Measurements from ENCODE around the gene MRPL1.
"Not testable (repeated sequence)": the region's sequence is repeated elsewhere in the genome, so short reads cannot be mapped to it uniquely, and the experiment has no call there.

MRPL1 gene

DNA sequence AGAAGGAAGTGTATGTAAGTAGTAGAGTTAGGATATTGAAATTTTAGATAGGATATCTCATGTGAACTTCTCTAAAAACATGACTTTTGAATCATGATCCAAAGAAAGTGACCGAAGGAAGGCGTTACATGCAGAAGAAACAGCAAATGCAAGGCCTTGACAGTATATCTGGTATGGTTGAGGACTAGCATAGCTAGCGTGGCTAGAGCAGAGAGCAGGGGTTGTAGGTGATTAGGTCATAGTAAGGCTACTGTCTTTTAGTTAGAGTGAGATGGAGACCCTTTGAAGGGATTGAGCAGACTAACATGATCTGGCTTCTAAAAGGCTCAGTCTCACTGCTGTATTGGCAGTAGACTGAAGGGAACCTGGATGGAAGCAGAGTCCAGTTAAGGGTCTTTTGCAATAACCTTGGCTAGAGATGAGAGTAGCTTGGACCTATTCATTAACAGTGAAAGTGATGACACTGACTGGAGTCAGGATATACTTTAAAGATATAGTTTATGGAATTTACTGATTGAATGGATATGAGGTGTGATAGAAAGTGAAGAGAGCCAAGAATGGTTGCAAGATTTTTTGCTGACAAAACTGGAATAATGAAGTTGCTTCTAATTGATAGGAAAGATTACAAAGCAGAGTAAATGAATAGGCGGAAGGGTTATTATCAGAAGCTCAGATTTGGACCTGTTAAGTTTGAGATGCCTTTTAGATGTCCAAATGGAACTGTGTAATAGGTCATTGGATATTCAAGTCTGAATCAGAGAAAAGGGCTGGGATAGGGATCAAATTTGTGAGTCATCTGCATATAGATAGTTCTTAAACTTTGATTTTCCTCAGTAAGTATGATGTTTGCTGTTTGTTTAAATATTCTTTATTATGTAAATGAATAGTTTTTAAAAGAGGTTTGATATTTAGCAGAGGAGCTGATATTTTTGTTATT lies 59.8 kb downstream of the MRPL1 start:
- H3K4me3 ChIP-seq (ENCODE audit: control insufficient read depth, low read depth, low read length), result no peak overlapping the region
- TF ChIP-seq, protein P1, sequence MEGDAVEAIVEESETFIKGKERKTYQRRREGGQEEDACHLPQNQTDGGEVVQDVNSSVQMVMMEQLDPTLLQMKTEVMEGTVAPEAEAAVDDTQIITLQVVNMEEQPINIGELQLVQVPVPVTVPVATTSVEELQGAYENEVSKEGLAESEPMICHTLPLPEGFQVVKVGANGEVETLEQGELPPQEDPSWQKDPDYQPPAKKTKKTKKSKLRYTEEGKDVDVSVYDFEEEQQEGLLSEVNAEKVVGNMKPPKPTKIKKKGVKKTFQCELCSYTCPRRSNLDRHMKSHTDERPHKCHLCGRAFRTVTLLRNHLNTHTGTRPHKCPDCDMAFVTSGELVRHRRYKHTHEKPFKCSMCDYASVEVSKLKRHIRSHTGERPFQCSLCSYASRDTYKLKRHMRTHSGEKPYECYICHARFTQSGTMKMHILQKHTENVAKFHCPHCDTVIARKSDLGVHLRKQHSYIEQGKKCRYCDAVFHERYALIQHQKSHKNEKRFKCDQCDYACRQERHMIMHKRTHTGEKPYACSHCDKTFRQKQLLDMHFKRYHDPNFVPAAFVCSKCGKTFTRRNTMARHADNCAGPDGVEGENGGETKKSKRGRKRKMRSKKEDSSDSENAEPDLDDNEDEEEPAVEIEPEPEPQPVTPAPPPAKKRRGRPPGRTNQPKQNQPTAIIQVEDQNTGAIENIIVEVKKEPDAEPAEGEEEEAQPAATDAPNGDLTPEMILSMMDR (conservative IDR thresholded peaks at IDR 0.05; ENCODE audit: control insufficient read depth, insufficient read depth, low read depth, low read length), result no peak
- peak; percentile 87 for DNase-seq (ENCODE audit: low read depth)

DNA sequence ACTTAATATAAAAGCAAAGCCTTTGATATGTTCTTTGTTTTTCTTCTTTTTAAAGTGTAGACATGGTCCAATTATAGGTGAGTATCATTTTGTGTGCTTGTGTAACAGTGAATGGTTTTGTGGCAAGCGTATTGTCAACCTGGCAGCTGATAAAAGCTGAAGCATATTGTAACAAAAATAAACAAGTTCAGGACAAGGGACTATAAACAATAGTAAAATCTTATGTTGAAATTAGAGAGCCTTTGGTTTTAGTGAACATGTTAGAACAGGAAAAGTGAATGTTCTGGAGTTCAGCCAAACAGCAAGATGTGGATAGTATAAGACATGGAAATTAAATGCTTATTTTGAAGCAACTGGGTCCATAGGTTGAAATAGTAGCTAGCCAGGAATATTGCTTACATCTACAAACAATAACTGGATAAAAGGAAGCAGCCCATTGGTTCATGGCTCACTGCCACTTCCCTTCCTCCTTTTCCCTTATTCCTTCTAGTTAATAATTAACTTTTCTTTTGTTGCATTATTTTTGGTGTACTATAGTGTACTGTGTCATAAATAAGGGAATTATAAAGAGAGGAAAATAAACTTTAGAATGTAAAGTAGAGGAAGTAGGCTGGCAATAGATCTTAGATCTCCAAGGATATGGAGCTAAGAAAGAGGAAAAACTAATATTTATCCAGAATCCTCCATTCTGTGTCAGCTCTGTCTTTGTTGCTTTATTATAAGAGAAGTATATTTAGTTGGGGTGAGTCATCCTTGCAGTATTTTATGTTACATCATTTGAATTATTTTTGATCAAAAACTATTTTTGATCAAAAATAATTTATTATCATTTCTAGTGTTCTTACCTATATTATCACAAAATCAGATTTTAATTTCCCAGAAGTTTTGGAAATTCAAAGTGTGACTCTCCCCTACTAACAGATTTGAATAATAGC lies 65.6 kb downstream of the MRPL1 start:
- DNase-seq (ENCODE audit: low read depth), result peak; percentile 61
- TF ChIP-seq, protein P1 (conservative IDR thresholded peaks at IDR 0.05; ENCODE audit: control insufficient read depth, insufficient read depth, low read depth, low read length), result no peak
- no peak overlapping the region for H3K4me3 ChIP-seq (ENCODE audit: control insufficient read depth, low read depth, low read length)

DNA sequence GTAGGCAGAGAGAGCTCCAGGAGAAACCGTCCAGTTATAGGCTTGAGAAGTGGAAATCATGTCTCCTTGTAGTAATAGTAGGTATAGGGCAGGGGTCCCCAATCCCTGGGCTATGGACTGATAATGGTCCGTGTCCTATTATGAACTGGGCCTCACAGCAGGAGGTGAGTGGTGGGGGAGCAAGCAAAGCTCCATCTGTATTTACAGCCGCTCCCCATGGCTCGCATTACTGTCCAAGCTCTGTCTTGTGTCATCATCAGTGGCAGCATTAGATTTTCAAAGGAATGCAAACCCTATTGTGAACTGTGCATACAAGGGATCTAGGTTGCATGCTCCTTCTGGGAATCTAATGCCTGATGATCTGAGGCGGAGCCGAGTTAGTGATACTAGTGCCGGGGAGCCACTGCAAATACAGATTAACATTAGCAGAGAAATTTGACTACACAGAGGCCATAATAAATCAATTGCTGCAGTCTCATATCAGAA lies 67.6 kb downstream of the MRPL1 start:
- H3K4me3 ChIP-seq (ENCODE audit: control insufficient read depth, low read depth, low read length), result no peak overlapping the region
- TF ChIP-seq, protein P1 (conservative IDR thresholded peaks at IDR 0.05; ENCODE audit: control insufficient read depth, insufficient read depth, low read depth, low read length), result no peak
- no peak for DNase-seq (ENCODE audit: low read depth)

DNA sequence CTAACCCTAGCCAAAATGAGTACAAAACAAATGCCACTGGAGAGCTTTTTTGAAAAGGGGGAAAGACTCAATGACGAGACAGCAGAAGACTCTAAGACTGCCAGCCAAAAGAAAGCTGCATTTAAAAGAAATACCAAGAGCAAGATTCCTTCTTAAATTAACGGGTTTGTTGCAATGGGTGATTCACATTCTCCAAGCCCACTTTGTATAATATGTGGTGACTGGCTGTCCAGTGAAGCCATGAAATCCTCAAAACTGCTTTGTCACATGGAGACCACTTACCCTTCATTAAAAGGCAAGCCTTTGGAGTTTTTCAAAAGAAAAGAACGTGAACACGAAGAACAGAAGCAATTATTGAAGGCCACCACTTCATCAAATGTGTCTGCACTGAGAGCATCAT lies 68.2 kb downstream of the MRPL1 start:
- TF ChIP-seq, protein P1 (conservative IDR thresholded peaks at IDR 0.05; ENCODE audit: control insufficient read depth, insufficient read depth, low read depth, low read length), result no peak
- DNase-seq (ENCODE audit: low read depth), result peak; percentile 23
- no peak overlapping the region for H3K4me3 ChIP-seq (ENCODE audit: control insufficient read depth, low read depth, low read length)

DNA sequence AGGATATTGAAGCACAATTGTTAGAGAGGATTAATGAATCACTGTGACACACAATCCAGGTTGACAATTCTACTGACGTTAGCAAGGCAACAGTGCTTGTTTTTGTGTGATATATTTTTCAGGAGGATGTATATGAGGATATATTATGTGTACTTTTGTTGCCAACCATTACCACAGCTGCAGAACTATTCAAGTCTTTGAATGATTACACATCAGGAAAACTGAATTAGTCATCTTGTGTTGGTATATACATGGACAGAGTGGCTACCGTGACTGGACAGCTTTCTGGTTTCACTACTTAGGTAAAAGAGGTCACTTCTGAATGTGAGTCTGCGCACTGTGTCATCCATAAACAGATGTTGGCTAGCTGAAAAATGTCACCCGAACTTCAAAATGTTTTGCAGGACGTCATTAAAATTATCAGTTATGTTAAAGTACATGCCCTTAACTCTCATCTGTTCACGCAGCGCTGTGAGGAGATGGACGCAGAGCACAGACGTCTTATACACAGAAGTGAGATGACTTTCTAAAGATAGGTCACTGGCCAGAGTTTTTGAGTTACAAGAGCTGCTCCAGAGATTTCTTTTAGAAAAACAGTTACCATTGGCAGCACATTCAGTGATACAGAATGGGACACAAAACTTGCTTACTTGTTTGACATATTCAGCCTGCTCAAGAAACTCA lies 69.0 kb downstream of the MRPL1 start:
- no peak overlapping the region for H3K4me3 ChIP-seq (ENCODE audit: control insufficient read depth, low read depth, low read length)
- TF ChIP-seq, protein P1 (conservative IDR thresholded peaks at IDR 0.05; ENCODE audit: control insufficient read depth, insufficient read depth, low read depth, low read length), result no peak
- peak; percentile 81 for DNase-seq (ENCODE audit: low read depth)

DNA sequence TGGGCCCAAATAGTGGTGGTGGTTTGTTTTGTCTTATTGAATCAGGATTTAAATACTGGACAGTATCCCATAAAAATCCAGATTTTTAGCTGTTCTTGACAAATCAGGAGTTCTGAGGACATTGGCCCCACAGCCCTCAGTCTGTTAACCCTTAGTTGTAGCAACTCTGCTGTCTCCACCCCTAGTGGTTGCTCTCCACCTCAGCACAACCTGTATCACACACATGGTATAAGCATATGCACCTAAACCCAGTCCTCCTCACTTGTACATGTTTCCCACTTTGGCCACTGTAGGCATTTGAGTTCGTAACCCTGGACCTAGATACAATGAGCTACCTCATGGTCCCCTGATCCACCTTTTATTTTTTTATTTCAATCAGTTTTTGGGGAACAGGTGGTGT lies 75.9 kb downstream of the MRPL1 start:
- DNase-seq (ENCODE audit: low read depth), result no peak
- H3K4me3 ChIP-seq (ENCODE audit: control insufficient read depth, low read depth, low read length), result no peak overlapping the region
- TF ChIP-seq, protein P1 (conservative IDR thresholded peaks at IDR 0.05; ENCODE audit: control insufficient read depth, insufficient read depth, low read depth, low read length), result no peak

DNA sequence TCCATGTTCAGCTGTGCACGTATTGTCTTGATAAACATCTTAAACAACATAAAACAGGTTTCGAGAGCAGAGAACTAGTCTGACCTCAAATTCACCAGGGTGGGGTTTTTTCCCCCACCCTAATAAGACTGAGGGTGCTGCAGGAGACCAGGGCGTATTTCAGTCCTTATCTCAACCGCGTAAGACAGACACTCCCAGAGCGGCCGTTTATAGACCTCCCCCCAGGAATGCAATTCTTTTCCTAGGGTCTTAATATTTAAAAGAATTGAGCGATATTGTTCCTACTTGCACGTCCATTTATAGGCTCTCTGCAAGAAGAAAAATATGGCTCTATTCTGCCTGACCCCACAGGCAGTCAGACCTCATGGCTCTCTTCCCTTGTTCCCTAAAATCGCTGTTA lies 83.3 kb downstream of the MRPL1 start:
- DNase-seq (ENCODE audit: low read depth); H3K4me3 ChIP-seq (ENCODE audit: control insufficient read depth, low read depth, low read length): not testable (repeated sequence)
